HG03442 (cell line): ENCODE measurements around the gene EXOG.

Experiments used
- ATAC-seq: cut with Tn5 transposase; IDR thresholded peaks from one replicate; pipeline ENCODE4 v1.9.1; 2021; ENCODE audit warnings: mild to moderate bottlenecking, moderate library complexity; ENCODE audit not compliant: unreplicated experiment

The EXOG gene

GRCh38 chr3:38507120-38507519 lies 11.0 kb downstream of the EXOG start:
- ATAC-seq: peak; percentile 99

DNA sequence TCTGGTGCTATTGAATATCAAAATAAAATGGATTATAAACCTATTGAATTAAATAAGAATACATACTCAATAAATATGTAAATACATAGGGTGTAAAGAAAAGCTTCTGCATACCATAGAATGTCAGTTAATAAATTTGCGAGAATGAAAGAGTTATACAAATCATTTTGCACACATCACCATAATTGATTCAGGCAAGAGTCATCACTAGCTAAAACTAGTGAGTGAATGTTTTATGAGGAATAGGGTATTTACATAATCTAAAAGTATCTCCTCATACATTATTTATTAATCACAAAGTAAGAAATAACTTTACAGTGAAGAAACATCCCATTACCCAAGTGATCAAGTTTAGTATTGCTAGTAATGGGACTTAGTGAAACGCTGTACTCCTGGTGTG lies 13.6 kb downstream of the EXOG start:
- no peak for ATAC-seq

- no peak for ATAC-seq
Observed at GRCh38 chr3:38510631-38511030, 14.5 kb downstream of the EXOG start.

- ATAC-seq: no peak
Observed at GRCh38 chr3:38511546-38511945, 15.4 kb downstream of the EXOG start.

GRCh38 chr3:38515367-38515766 lies 19.2 kb downstream of the EXOG start:
- ATAC-seq: no peak

- ATAC-seq: no peak
Observed at GRCh38 chr3:38516669-38517068, 20.5 kb downstream of the EXOG start.

DNA sequence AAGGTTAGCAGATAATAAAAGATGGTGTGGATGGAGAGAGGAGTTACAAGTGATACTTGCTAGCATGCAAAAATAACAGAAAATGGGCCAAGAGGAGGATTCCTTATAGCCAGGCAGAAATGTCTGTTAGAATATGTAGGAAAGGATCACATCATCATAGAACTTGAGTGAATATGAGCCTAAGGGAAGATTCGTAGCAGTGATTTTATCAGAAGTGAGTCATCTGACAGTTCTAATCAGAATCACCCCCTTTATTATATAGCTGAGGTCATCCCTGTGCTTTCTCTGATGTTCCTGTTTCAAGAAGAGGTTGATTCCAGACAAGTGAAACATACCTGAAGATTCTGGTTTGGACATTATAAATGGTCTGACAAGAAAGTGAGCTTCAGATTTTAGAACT lies 22.9 kb downstream of the EXOG start:
- ATAC-seq: no peak

GRCh38 chr3:38519651-38520050 lies 23.5 kb downstream of the EXOG start:
- ATAC-seq: no peak

DNA sequence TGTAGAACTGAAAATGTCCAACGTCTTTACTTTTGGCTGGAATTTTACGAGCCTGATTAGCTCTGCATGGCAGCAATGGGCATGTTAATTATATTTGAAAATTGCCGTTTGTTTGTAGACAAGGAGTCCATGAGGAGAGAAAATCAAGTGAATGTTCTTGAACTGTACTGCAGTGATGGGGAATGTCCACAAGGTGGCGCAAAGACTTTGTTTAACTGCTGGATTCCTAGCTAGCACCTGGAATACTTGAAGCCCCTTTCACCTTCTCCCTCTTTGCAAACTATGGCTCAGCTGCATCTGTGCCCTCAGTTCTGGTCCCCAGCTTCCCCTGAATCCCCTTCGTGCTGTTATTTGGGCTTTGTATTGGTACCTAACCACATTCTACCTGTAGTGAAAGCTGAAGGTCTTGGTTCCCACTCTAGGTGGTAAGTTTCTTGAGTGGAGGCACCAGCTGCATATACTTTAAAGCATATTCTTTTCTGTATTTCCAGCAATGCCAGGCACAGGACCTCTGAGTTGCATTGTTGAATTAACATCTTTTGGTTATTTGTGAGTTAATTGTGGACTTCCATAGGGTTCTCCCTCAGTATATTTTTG lies 25.3 kb downstream of the EXOG start:
- peak; percentile 61 for ATAC-seq

- no peak for ATAC-seq
Observed at GRCh38 chr3:38522002-38522401, 25.9 kb downstream of the EXOG start.

DNA sequence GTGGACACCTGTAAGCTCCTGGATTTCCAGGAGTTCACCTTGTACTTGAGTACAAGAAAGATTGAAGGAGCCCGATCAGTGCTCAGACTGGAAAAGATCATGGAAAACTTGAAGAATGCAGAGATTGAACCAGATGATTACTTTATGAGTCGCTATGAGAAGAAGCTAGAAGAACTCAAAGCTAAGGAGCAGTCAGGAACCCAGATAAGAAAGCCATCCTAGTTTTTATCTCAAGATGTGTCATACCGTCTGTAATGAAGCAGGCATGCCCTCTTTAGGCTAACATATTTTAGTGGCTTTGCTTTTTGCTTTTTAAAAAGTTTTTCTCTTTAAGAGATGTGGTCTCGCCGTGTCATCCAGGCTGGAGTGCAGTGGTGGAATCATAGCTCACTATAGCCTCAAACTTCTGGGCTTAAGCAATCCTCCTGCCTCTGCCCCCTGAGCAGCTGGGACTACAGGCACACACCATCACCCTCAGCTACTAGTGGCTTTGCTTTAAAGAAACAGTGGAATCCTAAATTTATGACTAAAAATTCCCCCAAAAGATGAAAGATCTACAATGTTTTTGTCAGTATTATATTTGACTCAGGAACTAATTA lies 28.1 kb downstream of the EXOG start:
- no peak for ATAC-seq

DNA sequence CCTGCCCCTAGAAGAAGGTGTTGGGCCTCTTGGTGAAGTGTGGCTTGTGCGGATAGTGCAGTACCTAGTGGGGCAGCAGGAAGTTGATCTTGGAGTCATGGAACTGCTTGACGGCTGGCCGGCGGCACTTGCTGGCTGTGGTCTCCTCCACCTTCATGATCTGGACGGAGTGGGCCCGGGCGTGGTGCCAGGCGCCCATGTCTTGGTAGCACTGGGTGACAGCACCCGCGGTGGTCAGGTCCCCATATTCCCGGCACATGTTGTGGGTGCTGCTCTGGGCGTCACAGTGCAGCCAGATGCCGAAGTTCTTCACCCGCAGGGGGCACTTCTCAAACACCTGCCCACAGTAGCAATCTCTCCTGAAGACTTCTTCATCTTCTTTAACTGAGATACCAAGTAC lies 30.7 kb downstream of the EXOG start:
- no peak for ATAC-seq

DNA sequence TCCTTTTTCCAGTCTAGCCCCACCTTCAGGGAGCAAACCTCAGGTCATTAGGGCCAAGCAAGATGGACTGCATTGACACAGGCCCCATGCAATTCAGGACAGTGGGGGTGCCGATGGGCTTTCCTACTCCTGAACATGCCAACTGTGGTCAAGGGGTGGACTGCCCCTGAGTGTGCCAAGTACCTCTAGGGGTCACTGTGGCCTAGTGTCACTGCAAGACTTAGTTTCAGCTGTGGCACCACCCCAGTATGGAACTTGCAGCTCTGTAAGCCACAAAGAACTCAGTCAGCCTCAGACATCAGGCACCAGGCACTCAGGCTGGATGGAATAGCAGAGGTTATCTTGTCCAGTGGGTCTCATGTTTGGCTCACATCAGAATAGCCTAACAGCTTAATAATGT lies 32.3 kb downstream of the EXOG start:
- no peak for ATAC-seq

- ATAC-seq: no peak
Observed at GRCh38 chr3:38532529-38532928, 36.4 kb downstream of the EXOG start.

DNA sequence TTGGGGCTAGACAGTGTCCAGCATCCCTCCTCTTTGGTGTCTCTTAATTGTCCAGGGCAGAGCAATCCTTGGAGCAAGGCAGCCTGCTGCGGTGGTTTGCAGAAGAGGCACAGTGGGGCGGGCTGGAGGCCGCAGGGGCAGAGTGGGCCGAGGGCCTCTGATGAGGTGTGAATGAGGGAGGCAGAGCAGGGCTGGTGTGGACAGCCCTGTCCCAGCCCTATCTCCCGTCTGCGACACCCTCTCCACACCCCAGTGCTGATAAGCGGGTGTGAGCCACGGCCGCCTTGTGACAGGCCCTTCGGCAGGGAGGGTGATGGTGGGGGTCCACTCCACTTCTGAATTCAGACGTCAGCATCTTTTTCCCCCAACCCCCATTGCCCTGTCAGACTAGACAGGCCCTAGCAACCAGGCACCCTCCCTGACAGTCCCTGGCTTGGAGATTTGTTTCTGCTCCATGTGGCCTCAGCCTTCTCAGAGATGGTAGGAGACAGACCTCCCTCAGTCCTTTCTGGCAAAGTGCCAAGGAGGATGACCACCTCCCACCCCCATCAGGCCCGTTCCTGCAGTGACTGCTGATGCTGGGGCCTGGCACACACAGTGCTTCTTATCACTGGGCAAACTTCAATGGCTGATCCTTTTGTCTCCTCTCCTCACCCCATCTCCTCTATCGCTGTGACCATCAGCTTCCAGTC lies 37.3 kb downstream of the EXOG start:
- no peak for ATAC-seq

GRCh38 chr3:38534180-38534579 lies 38.0 kb downstream of the EXOG start:
- ATAC-seq: no peak

DNA sequence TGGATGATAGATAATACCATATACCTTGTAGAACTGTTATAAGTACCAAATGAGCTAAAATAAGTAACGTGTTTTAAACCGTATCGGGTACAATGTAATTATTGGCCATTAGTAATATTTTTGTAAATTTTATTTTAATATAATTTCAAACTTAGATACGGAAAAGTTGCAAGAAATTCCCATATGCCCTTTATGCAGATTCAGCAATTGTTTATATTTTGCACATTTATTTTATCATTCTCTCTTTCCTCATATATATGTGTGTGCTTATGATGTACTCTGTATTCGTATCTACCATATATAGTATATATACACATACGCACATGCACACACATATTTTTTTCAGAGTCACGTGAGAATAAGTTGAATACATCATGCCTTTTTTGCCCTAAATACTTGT lies 38.5 kb downstream of the EXOG start:
- ATAC-seq: no peak

- no peak for ATAC-seq
Observed at GRCh38 chr3:38536671-38537070, 40.5 kb downstream of the EXOG start.

GRCh38 chr3:38538773-38539353 lies 42.7 kb downstream of the EXOG start:
- ATAC-seq: no peak

DNA sequence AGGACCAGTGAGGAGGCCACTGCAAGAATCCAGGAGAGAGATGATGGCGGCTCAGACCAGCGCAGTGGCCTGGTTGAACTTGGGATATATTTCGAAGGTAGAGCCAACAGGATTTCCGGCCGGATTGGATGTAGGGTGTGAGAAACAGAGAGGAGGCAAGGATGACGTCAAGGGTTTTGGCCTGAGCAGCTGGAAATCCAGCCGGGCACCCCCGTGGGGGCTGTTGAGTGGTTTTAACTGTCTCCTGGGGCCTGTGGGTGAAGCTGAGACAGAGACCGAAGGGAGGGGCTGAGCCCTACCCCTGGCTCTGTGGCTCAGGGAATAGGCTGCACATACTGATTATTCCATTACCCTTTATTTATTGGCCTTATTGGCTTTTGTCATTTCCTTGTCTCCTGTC lies 45.7 kb downstream of the EXOG start:
- ATAC-seq: no peak

GRCh38 chr3:38542401-38543298 lies 46.5 kb downstream of the EXOG start:
- ATAC-seq: no peak
